A549 (cell line): ENCODE data around the gene CWC22. TPM values are rescaled to one million over a fixed set of nuclear protein-coding genes. Genes with fewer than 3 reads are reported as not detected.

ENCODE experiments used
- ATAC-seq, 2 experiments: fragments of 200-7000 bp in 1 of 2; fragments of >200 bp in 1 of 2; cut with Nextera tagmentation in 1 of 2; cut with Tn5 transposase in 1 of 2; 3 replicates each; pipeline versions ENCODE4 v1.8.0 to v1.9.1; 2018 to 2020; ENCODE audit warnings: mild to moderate bottlenecking in 1 of 2, moderate library complexity in 1 of 2
- CTCF ChIA-PET: fragments of 300-600 bp; sonication (Branson Sonifier 250); formaldehyde crosslinking; extraction: SDS; loops from one replicate; lab custom pipeline; 2021; ENCODE audit warnings: antibody characterized with exemption, inconsistent platforms; lab: Yijun Ruan, JAX
- POLR2A ChIA-PET: fragments of 350-600 bp; formaldehyde crosslinking; extraction: SDS; loops from one replicate; lab custom pipeline; 2021; ENCODE audit warnings: antibody characterized with exemption, inconsistent platforms; lab: Yijun Ruan, JAX
- DNase-seq, 2 experiments: peaks; one replicate each; pipeline versions ENCODE4 v3.0.0 to v3.0.0-alpha.2; 2011 to 2016; ENCODE audit warnings: low read depth in 1 of 2, low spot score in 1 of 2
- FAIRE-seq: peaks from 2 replicates; lab custom pipeline; 2011; peaks lifted over from hg19 to GRCh38; lab: Jason Lieb, UNC
- H3K27ac ChIP-seq, 2 experiments: fragments of >200 bp; sonication (Bioruptor Twin); formaldehyde crosslinking; 3 replicates each; pipeline ENCODE4 v1.5.1; 2016 to 2017
- H3K4me1 ChIP-seq: fragments of >200 bp; sonication (Bioruptor Twin); formaldehyde crosslinking; 3 replicates; pipeline ENCODE4 v1.6.1; 2016
- H3K4me2 ChIP-seq: fragments of >200 bp; sonication (Bioruptor Twin); formaldehyde crosslinking; 3 replicates; pipeline ENCODE4 v1.6.1; 2016
- H3K4me3 ChIP-seq: fragments of >200 bp; sonication (Bioruptor Twin); formaldehyde crosslinking; 3 replicates; pipeline ENCODE4 v1.5.1; 2016
- H3K9me3 ChIP-seq: fragments of >200 bp; sonication (Bioruptor Twin); formaldehyde crosslinking; 3 replicates; pipeline ENCODE4 v1.6.1; 2016
- CEBPB ChIP-seq, 2 experiments: fragments of >200 bp in 1 of 2; sonication (Bioruptor Twin) in 1 of 2; formaldehyde crosslinking in 1 of 2; IDR thresholded peaks; 2 replicates each; pipeline ENCODE4 v1.6.1; 2012 to 2016
- EHF ChIP-seq: fragments of 250-450 bp; sonication (Bioruptor Pico); IDR thresholded peaks from 2 replicates; pipeline ENCODE4 v1.5.0; 2020; ENCODE audit warnings: mild to moderate bottlenecking
- EHMT2 ChIP-seq: fragments of 200-600 bp; sonication (generic); IDR thresholded peaks from 2 replicates; pipeline ENCODE4 v1.6.1; 2016; ENCODE audit warnings: antibody characterized with exemption, low read depth, mild to moderate bottlenecking, moderate library complexity
- EP300 ChIP-seq, 2 experiments: fragments of >200 bp; sonication (Bioruptor Twin); formaldehyde crosslinking; IDR thresholded peaks; 2 replicates in 1 of 2; 3 replicates in 1 of 2; pipeline ENCODE4 v1.6.1; 2016 to 2017
- ESRRA ChIP-seq: fragments of 150-350 bp; IDR thresholded peaks from 2 replicates; pipeline ENCODE4 v1.6.1; 2014; ENCODE audit warnings: mild to moderate bottlenecking, low read length, borderline replicate concordance
- FOXS1 ChIP-seq: fragments of 250-450 bp; sonication (Bioruptor Pico); IDR thresholded peaks from 2 replicates; pipeline ENCODE4 v1.5.0; 2020; ENCODE audit warnings: mild to moderate bottlenecking, moderate library complexity
- HDAC2 ChIP-seq: fragments of 200-600 bp; sonication (generic); IDR thresholded peaks from 2 replicates; pipeline ENCODE4 v1.6.1; 2016
- HMGXB4 ChIP-seq: fragments of 250-450 bp; sonication (Bioruptor Pico); IDR thresholded peaks from 2 replicates; pipeline ENCODE4 v1.5.0; 2021; ENCODE audit warnings: mild to moderate bottlenecking, moderate library complexity, borderline replicate concordance
- HOXA7 ChIP-seq: fragments of 250-450 bp; sonication (Bioruptor Pico); IDR thresholded peaks from 2 replicates; pipeline ENCODE4 v1.5.0; 2020; ENCODE audit warnings: mild to moderate bottlenecking, moderate library complexity
- HOXB5 ChIP-seq: fragments of 250-450 bp; sonication (Bioruptor Pico); IDR thresholded peaks from 2 replicates; pipeline ENCODE4 v1.5.0; 2020; ENCODE audit warnings: mild to moderate bottlenecking, moderate library complexity
- JUNB ChIP-seq: fragments of >200 bp; sonication (Bioruptor Twin); formaldehyde crosslinking; IDR thresholded peaks from 2 replicates; pipeline ENCODE4 v1.6.1; 2016
- KDM5A ChIP-seq: fragments of 200-600 bp; sonication (generic); IDR thresholded peaks from 2 replicates; pipeline ENCODE4 v1.6.1; 2016; ENCODE audit warnings: antibody characterized with exemption, mild to moderate bottlenecking
- MAX ChIP-seq: IDR thresholded peaks from 2 replicates; pipeline ENCODE4 v1.6.1; 2012
- NPAS2 ChIP-seq: fragments of 250-450 bp; sonication (Bioruptor Pico); IDR thresholded peaks from 2 replicates; pipeline ENCODE4 v1.8.0; 2022; ENCODE audit warnings: mild to moderate bottlenecking, moderate library complexity, borderline replicate concordance
- POLR2AphosphoS2 ChIP-seq: conservative IDR thresholded peaks from 2 replicates; pipeline ENCODE4 v1.6.1; 2012; ENCODE audit warnings: low read length, improper control_type of control experiment, inconsistent platforms
- RAD21 ChIP-seq, 2 experiments: fragments of >200 bp in 1 of 2; sonication (Bioruptor Twin) in 1 of 2; formaldehyde crosslinking in 1 of 2; IDR thresholded peaks in 1 of 2; conservative IDR thresholded peaks in 1 of 2; 2 replicates in 1 of 2; 3 replicates in 1 of 2; pipeline ENCODE4 v1.6.1; 2012 to 2018; ENCODE audit warnings: inconsistent platforms in 1 of 2
- RNF2 ChIP-seq: fragments of 200-600 bp; sonication (generic); IDR thresholded peaks from 2 replicates; pipeline ENCODE4 v1.6.1; 2016; ENCODE audit warnings: low read depth, mild to moderate bottlenecking, antibody characterized with exemption, moderate library complexity, borderline replicate concordance
- SREBF2 ChIP-seq: fragments of 450-650 bp; IDR thresholded peaks from 2 replicates; pipeline ENCODE4 v1.6.1; 2014; ENCODE audit warnings: mild to moderate bottlenecking, moderate library complexity
- USF2 ChIP-seq: fragments of 450-650 bp; IDR thresholded peaks from 2 replicates; pipeline ENCODE4 v1.6.1; 2014; ENCODE audit warnings: antibody characterized with exemption
- ZC3H11A ChIP-seq: fragments of 450-650 bp; IDR thresholded peaks from 2 replicates; pipeline ENCODE4 v1.6.1; 2014; ENCODE audit warnings: antibody characterized with exemption, mild to moderate bottlenecking
- ZSCAN20 ChIP-seq: fragments of 250-450 bp; sonication (Bioruptor Pico); IDR thresholded peaks from 2 replicates; pipeline ENCODE4 v1.8.0; 2022; ENCODE audit warnings: mild to moderate bottlenecking, moderate library complexity
- WGBS: methylation state at CpG from one replicate; pipeline ENCODE4 v1.1.6; 2017; ENCODE audit errors: missing lambda C conversion rate; 5-methylcytosine and 5-hydroxymethylcytosine counted together
- polyA plus RNA-seq, 4 experiments: library from polyadenylated mRNA; depleted of rRNA in 3 of 4; stranded (reverse); fragments of >200 nt; fragmentation: RNase III in 1 of 4; extraction: RNeasy Plus Mini Kit Qiagen cat#74134 plus additional on column Dnase treatment in 1 of 4; gene quantifications; 2 replicates in 3 of 4; 3 replicates in 1 of 4; pipeline ENCODE4 v1.2.3, GENCODE V29; 2011 to 2017

The CWC22 gene
- polyA plus RNA-seq, 2 of the 4 experiments (the other 2 are of a cell fraction), result 7.5 to 14.8 TPM

GRCh38 chr2:180001726-180002125, 5.4 kb downstream of the CWC22 start (continued):
- TF ChIP-seq JUNB (no peak), RAD21 (conservative IDR thresholded peaks at IDR 0.05 in 1 of 2, IDR thresholded peaks at IDR 0.05 in 1 of 2) (no peak)

DNA sequence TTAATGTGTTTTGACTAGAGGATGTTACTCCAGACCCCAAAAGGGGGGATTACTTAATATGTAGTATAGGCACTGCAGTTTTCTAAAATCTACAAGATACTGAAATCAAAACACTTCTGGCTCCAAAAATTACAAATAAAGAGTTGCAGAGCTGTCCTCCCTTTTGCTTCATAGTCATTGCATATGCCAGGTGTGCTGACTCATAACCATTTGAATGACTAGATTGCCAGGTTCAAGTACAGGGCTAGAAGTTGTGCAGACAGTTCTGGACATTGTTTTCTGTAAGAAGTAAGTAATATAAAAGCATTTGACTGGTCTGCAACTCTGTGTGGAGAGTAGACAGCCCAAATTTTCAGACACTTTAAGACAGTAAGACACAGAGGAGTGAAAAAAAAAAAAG, 6.7 kb downstream of the CWC22 start:
- no peak overlapping the region for H3K4me3 ChIP-seq
- ATAC-seq (no peak), DNase-seq (no peak), FAIRE-seq (no peak)
- no peaks in the 10 kb centered on the region for H3K9me3 ChIP-seq
- ChIA-PET POLR2A (no interaction called here), CTCF (interaction anchor here (0.6 kb wide), 1 partner anchor 1918 kb away, joined by 3 read pairs; no protein-coding TSS in a partner anchor)
- H3K27ac ChIP-seq, result no peak overlapping the region
- H3K4me1 ChIP-seq, result peaks cover under 1% of the 10 kb centered on the region; the same call in 2 of the 3 replicates
- H3K4me2 ChIP-seq, result no peak overlapping the region
- TF ChIP-seq CEBPB (IDR thresholded peaks at IDR 0.05) (no peak), HDAC2 (no peak), FOXS1 (CRISPR knock-in tag) (no peak), EP300 (IDR thresholded peaks at IDR 0.05) (no peak), ZSCAN20 (CRISPR knock-in tag) (no peak), RNF2 (no peak), MAX (no peak)

GRCh38 chr2:179999000-179999399, 8.1 kb downstream of the CWC22 start:
- no peak overlapping the region for H3K4me3 ChIP-seq
- no peak for DNase-seq
- POLR2A ChIA-PET, result no interaction called here
- 94% methylated on average over 4 of the region's 4 CpGs for WGBS
- H3K4me1 ChIP-seq, result no peaks in the 10 kb centered on the region
- H3K9me3 ChIP-seq, result no peaks in the 10 kb centered on the region
- no peak overlapping the region for H3K4me2 ChIP-seq
- CTCF ChIA-PET, result no interaction called here
- no peak for ATAC-seq
- no peak for FAIRE-seq
- TF ChIP-seq HOXB5, result no peak
- TF ChIP-seq HDAC2, result no peak
- no peak for TF ChIP-seq HMGXB4
- no peak for TF ChIP-seq ESRRA
- no peak for TF ChIP-seq POLR2AphosphoS2
- TF ChIP-seq HOXA7 (CRISPR knock-in tag), result no peak
- TF ChIP-seq ZC3H11A, result no peak
- no peak for TF ChIP-seq EHMT2
- no peak for TF ChIP-seq EHF (CRISPR knock-in tag)
- no peak for TF ChIP-seq SREBF2
- no peak for TF ChIP-seq KDM5A
- TF ChIP-seq USF2, result no peak
- no peak for TF ChIP-seq JUNB
- no peak for TF ChIP-seq NPAS2
- no peak overlapping the region for H3K27ac ChIP-seq
